Lower leg skin (tissue), 4 donors: ENCODE measurements around the gene HNF4A. TPM values are rescaled to one million over a fixed set of nuclear protein-coding genes. Genes with fewer than 3 reads are reported as not detected.

ENCODE experiments used
- DNase-seq, 2 donors: peaks; one replicate each; pipeline ENCODE4 v3.0.0-alpha.2; 2019; ENCODE audit warnings: low spot score in 2 of 2
- H3K4me3 ChIP-seq: fragments of 200-600 bp; sonication (generic); 2 replicates; pipeline ENCODE4 v1.5.1; 2017; ENCODE audit warnings: mild to moderate bottlenecking, low read depth; ENCODE audit not compliant: poor library complexity, severe bottlenecking
- POLR2A ChIP-seq, 2 donors: fragments of 450-650 bp; IDR thresholded peaks; one replicate each; pipeline ENCODE4 v1.6.1; 2016 to 2017; ENCODE audit warnings: antibody characterized with exemption in 2 of 2, mild to moderate bottlenecking in 1 of 2, moderate library complexity in 1 of 2
- WGBS, 2 donors: methylation state at CpG; one replicate each; pipeline ENCODE4 v1.1.5; 2018; 5-methylcytosine and 5-hydroxymethylcytosine counted together
- intact Hi-C: fragments of 100-400 bp; cut with DNase I; formaldehyde crosslinking; loops from one replicate; pipeline ENCODE4 v1.15.0; 2023; ENCODE audit warnings: low total_unique reads
- total RNA-seq, 4 donors: library from RNA; depleted of rRNA; stranded (reverse); fragments of >200 nt; gene quantifications; one replicate each; pipeline ENCODE4 v1.1.0, GENCODE V29; 2016
- TF ChIP-seq, protein P1 (sequence below), 3 donors: fragments of 450-650 bp; IDR thresholded peaks; one replicate each; pipeline ENCODE4 v1.5.1; 2016; ENCODE audit warnings: antibody characterized with exemption in 3 of 3, mild to moderate bottlenecking in 3 of 3, moderate library complexity in 2 of 3

The HNF4A gene
- total RNA-seq, 4 donors from 2014 or later: not detected

DNA sequence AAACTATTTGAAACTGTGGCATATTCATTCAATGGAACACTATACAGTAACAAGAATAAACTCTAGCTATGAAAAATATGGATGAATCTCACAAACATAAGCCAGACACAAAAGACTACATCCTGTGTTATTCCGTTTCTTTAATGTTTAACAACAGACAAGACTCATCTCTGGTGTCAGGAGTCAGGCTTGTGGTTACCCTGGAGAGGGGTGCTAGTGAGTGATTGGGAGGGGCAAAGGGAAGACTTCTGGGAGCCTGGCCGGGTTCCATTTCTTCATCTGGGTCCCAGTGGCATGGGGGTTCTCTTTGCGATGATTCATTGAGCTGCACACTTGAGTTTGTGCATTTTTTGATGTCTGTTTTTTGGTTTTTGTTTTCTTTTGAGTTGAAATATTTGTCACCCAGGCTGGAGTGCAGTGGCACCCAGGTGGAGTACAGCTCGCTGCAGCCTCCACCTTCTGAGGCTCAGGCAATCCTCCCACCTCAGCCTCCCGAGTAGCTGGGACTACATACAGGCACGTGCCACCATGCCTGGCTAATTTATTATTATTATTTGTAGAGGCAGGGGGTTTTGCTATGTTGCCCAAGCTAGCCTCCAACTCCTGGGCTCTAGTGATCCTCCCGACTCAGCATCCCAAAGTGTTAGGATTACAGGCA, 98.9 kb downstream of the HNF4A start:
- no peak for DNase-seq
- WGBS, 2 donors: 79 to 84% methylated on average over 7 of the region's 7 CpGs
- no peak overlapping the region for H3K4me3 ChIP-seq
- intact Hi-C loops: loop anchor here (10.0 kb wide), 2 partner anchors 50 to 230 kb away; no protein-coding TSS in a partner anchor
- TF ChIP-seq POLR2A (IDR thresholded peaks at IDR 0.05): no peak
- TF ChIP-seq, protein P1, sequence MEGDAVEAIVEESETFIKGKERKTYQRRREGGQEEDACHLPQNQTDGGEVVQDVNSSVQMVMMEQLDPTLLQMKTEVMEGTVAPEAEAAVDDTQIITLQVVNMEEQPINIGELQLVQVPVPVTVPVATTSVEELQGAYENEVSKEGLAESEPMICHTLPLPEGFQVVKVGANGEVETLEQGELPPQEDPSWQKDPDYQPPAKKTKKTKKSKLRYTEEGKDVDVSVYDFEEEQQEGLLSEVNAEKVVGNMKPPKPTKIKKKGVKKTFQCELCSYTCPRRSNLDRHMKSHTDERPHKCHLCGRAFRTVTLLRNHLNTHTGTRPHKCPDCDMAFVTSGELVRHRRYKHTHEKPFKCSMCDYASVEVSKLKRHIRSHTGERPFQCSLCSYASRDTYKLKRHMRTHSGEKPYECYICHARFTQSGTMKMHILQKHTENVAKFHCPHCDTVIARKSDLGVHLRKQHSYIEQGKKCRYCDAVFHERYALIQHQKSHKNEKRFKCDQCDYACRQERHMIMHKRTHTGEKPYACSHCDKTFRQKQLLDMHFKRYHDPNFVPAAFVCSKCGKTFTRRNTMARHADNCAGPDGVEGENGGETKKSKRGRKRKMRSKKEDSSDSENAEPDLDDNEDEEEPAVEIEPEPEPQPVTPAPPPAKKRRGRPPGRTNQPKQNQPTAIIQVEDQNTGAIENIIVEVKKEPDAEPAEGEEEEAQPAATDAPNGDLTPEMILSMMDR (IDR thresholded peaks at IDR 0.05): no peak

DNA sequence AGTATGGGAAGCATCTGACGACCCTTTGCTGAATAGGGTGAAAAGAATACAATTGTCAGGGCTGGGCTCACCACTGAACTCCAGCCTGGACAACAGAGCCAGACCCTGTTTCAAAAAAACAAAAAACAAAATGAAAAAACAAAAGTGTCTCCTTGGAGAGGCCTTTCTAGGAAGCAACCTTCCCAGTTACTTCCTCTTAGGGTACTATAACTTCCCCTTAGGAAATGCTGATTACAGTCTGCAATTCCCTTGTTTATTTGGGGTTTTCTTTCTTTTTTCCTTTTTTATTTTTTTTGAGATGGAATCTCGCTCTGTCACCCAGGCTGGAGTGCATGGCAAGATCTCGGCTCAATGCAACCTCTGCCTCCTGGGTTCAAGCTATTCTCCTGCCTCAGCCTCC, 99.6 kb downstream of the HNF4A start:
- DNase-seq: no peak
- 66 to 83% methylated on average over 3 of the region's 3 CpGs for WGBS, 2 donors
- intact Hi-C loops: loop anchor here (10.0 kb wide), 2 partner anchors 50 to 230 kb away; no protein-coding TSS in a partner anchor
- no peak overlapping the region for H3K4me3 ChIP-seq
- TF ChIP-seq, protein P1 (IDR thresholded peaks at IDR 0.05): no peak
- no peak for TF ChIP-seq POLR2A (IDR thresholded peaks at IDR 0.05)

DNA sequence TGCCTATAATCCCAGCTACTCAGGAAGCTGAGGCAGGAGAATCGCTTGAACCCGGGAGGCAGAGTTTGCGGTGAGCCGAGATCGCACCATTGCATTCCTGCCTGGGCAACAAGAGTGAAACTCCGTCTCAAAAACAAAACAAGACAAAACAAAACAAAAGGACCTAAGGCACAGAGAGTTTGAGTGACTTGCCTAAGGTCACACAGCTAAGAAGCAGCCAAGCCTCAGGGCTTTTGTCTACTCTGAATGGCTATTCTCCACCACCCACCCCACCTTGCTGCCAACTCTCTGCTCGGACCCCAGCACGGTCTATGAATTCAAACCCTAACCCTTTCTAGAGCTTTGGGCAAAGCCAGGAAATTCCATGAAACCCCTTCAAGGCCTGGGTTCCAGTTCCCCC, 101.1 kb downstream of the HNF4A start:
- DNase-seq: no peak
- TF ChIP-seq, protein P1 (IDR thresholded peaks at IDR 0.05): no peak
- TF ChIP-seq POLR2A (IDR thresholded peaks at IDR 0.05): no peak
- 80 to 87% methylated on average over 8 of the region's 8 CpGs for WGBS, 2 donors
- intact Hi-C loops: loop anchor here (10.0 kb wide), 2 partner anchors 52 to 232 kb away; no protein-coding TSS in a partner anchor
- H3K4me3 ChIP-seq: no peak overlapping the region

DNA sequence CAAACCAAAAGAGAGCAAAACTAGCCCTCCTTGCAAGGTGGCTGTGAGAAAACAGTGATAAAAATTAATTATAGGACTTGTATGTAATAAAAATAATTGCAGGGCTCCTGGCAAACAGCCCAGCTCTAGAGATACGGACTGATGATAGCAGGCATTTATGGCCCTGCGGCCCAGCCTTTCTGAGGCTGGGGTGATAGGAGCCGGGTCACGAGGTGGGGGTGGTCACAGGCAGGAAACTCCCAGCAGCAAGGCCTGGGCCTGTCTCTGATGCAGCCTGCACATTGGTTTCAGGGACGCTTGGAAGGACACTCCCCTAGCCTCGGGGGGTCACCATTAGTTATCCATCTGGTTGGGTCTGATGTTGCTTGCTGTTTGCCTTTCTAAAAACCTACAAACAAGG, 101.5 kb downstream of the HNF4A start:
- no peak for DNase-seq
- intact Hi-C loops: loop anchor here (10.0 kb wide), 2 partner anchors 52 to 232 kb away; no protein-coding TSS in a partner anchor
- TF ChIP-seq POLR2A (IDR thresholded peaks at IDR 0.05): no peak
- TF ChIP-seq, protein P1 (IDR thresholded peaks at IDR 0.05): no peak
- 37 to 48% methylated on average over 5 to 6 of the region's 6 CpGs for WGBS, 2 donors
- H3K4me3 ChIP-seq: no peak overlapping the region

DNA sequence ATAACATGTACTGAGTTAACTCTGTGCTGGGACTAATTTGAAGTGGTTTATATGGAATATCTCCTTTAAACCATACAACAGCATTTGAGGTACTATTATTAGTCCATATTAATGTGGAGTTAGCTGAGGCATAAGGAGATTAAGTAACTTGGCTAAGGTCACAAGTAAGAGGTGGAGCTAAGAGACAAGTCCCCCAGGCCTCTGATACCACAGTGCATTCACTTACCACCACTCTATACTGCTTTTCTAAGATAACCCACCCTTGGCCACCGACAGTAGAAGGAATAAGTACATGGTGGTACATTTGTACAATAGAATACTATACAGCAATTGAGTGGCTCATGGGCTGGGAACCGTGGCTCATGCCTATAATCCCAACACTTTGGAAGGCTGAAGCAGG, 103.8 kb downstream of the HNF4A start:
- no peak for DNase-seq
- WGBS, 2 donors: 89 to 96% methylated on average over 2 of the region's 2 CpGs
- intact Hi-C loops: loop anchor here (10.0 kb wide), 2 partner anchors 54 to 234 kb away; no protein-coding TSS in a partner anchor
- TF ChIP-seq, protein P1 (IDR thresholded peaks at IDR 0.05): no peak
- TF ChIP-seq POLR2A (IDR thresholded peaks at IDR 0.05): no peak
- no peak overlapping the region for H3K4me3 ChIP-seq

DNA sequence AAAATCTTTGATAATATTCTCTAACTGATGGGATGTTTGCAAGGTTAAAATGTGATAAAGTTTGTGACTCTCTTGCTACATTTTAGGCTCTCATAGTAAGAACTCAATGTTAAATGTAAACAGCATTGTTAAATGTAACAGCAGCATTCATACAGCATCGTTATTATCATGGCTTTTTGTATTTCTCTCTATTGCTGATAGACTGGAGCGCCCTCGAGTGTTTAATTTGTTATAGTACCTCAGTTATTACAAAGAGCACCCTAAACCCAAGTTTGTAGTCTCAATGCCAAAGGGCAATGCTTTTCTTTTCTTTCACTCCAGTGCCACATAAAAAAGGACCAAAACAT, 105.3 kb downstream of the HNF4A start:
- H3K4me3 ChIP-seq: no peak overlapping the region
- no peak for DNase-seq
- intact Hi-C loops: no loop called here
- TF ChIP-seq, protein P1 (IDR thresholded peaks at IDR 0.05): no peak
- no peak for TF ChIP-seq POLR2A (IDR thresholded peaks at IDR 0.05)
- WGBS, 2 donors: 12 to 23% methylated on average over 3 of the region's 3 CpGs
